ENCODE data around the gene RASA3. TPM values are rescaled to one million over a fixed set of nuclear protein-coding genes. Genes with fewer than 3 reads are reported as not detected.

Gene RASA3
- total and polyA plus RNA-seq, 2 of the 4 experiments (the other 2 are of a cell fraction): 21.0 to 31.4 TPM

GRCh38 chr13:113934576-113934975 lies 197.8 kb downstream of the RASA3 start (continued):
- TF ChIP-seq NFE2L2 (IDR thresholded peaks at IDR 0.05; ENCODE audit: low read depth, low read length) (no peak), MXI1 (IDR thresholded peaks at IDR 0.05; ENCODE audit: borderline replicate concordance, low read depth, low read length) (no peak), SMC3 (IDR thresholded peaks at IDR 0.05; ENCODE audit: low read depth, low read length) (no peak), MAZ (IDR thresholded peaks at IDR 0.05; ENCODE audit: borderline replicate concordance, low read depth, low read length) (no peak)

GRCh38 chr13:113933901-113934300 lies 198.5 kb downstream of the RASA3 start:
- Histone ChIP-seq H3K79me1 (ENCODE audit: low read depth in 1 of 2, low read length in 2 of 2) (peaks cover 0 to 50% of the 10 kb centered on the region in 2 experiments; a peak in 2 of 4 replicates), H2AK5ac (ENCODE audit: low read depth, low read length) (no peak overlapping the region; the same call in 1 of the 2 replicates), H2BK20ac (ENCODE audit: low read depth, low read length) (no peak overlapping the region), H3K27me3 (ENCODE audit: control insufficient read depth, insufficient read depth, low read length) (no peaks in the 10 kb centered on the region), H3K9ac (ENCODE audit: low read depth, low read length) (no peak overlapping the region), H2AK9ac (replicated peaks; ENCODE audit: low read depth, low read length, poor library complexity) (no peak overlapping the region), H3K36me3 (ENCODE audit: control insufficient read depth, insufficient read depth, low read length) (no peaks in the 10 kb centered on the region), H3K23ac (ENCODE audit: low read depth, low read length) (no peak overlapping the region), H3K4me3 (ENCODE audit: insufficient read depth, low read depth, low read length) (no peak overlapping the region), H2BK5ac (ENCODE audit: low read depth, low read length, poor library complexity, severe bottlenecking) (no peak overlapping the region), H4K5ac (ENCODE audit: low read depth, low read length) (no peak overlapping the region), H3K56ac (ENCODE audit: extremely low read depth, insufficient read depth, low read length) (no peak overlapping the region), H2BK120ac (ENCODE audit: low read depth, low read length) (no peak overlapping the region), H3K14ac (replicated peaks; ENCODE audit: low read depth, low read length) (no peak overlapping the region), H3K4me1 (ENCODE audit: control insufficient read depth, insufficient read depth, low read length) (peaks cover 17% of the 10 kb centered on the region), H3K4me2 (ENCODE audit: low read depth, low read length) (no peak overlapping the region), H3K9me1 (ENCODE audit: insufficient read depth, low read length) (peaks cover 7% of the 10 kb centered on the region), H4K8ac (ENCODE audit: low read depth in 2 of 2, low read length in 2 of 2) (no peak overlapping the region), H3K27ac (ENCODE audit: insufficient read depth, low read length) (no peak overlapping the region), H4K20me1 (ENCODE audit: insufficient read depth, low read length) (no peaks in the 10 kb centered on the region), H3K4ac (ENCODE audit: low read depth, low read length) (no peak overlapping the region), H3K18ac (ENCODE audit: low read depth, low read length) (no peak overlapping the region), H3K9me3 (ENCODE audit: control insufficient read depth, insufficient read depth, low read length) (no peaks in the 10 kb centered on the region), H4K91ac (ENCODE audit: insufficient read depth, low read depth, low read length) (no peak overlapping the region), H2BK15ac (ENCODE audit: low read depth, low read length) (no peak overlapping the region; the same call in 2 of the 3 replicates), H2AFZ (replicated peaks; ENCODE audit: low read length, poor library complexity) (no peak overlapping the region)
- ChIA-PET POLR2A (ENCODE audit: unreplicated experiment) (no interaction called here), CTCF (no interaction called here)
- ATAC-seq (ENCODE audit: low read depth) (no peak), DNase-seq (no peak)
- TF ChIP-seq RCOR1 (IDR thresholded peaks at IDR 0.05; ENCODE audit: insufficient replicate concordance, low read length) (no peak), CTCF (conservative IDR thresholded peaks at IDR 0.05; ENCODE audit: low read depth, low read length) (no peak), NFE2L2 (IDR thresholded peaks at IDR 0.05; ENCODE audit: low read depth, low read length) (no peak), USF2 (IDR thresholded peaks at IDR 0.05; ENCODE audit: low read depth, low read length) (no peak), BHLHE40 (IDR thresholded peaks at IDR 0.05; ENCODE audit: low read depth, low read length) (no peak), MAFK (IDR thresholded peaks at IDR 0.05; ENCODE audit: low read depth, low read length) (no peak), CHD1 (IDR thresholded peaks at IDR 0.05; ENCODE audit: low read depth, low read length) (no peak)
- BruUV-seq (replicated peaks): no TSS peak
- dilution Hi-C loops (cut with HindIII; ENCODE audit: low sequenced_read_pairs, unreplicated experiment): no loop called here
- intact Hi-C loops (cut with micrococcal nuclease): no loop called here
- WGBS, 2 experiments (ENCODE audit: extremely low coverage in 2 of 2, insufficient read length in 1 of 2): 89% methylated on average over 12 of the region's 22 CpGs; no CpG with 5 or more reads in 1 of the 2 experiments
- in situ Hi-C loops (cut with MboI; ENCODE audit: low sequenced_read_pairs): no loop called here

Data from IMR-90 (cell line).